HG03159 (cell line): ENCODE data around the gene STK10.

Source experiments
- ATAC-seq: cut with Tn5 transposase; IDR thresholded peaks from one replicate; pipeline ENCODE4 v1.9.1; 2021; ENCODE audit warnings: mild to moderate bottlenecking, moderate library complexity; ENCODE audit not compliant: unreplicated experiment

The STK10 gene

GRCh38 chr5:171992305-171992704 lies 195.7 kb downstream of the STK10 start:
- no peak for ATAC-seq
